Measurements from ENCODE around the gene JAM3.

DNA sequence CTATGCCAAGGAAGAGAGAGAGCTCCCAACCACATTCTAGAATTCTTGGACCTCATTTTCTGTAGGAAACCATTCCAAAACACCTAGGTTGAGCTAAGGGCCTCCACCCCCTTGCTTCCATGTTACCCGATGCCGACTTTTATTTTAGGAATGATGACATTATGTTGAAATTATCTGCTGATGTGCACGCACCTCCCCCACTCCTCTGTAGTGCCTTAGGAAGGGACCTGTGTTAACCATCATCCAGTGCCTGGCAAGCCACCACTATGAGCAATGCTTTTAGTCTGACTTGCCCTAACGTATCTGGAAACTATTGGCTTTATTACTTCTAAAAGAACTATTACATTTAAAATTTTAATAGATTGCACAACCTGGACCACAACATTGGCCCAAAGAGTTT is 112.8 kb downstream of the JAM3 start:
- TF ChIP-seq POLR2A (IDR thresholded peaks at IDR 0.05) (no peak), POLR2AphosphoS5 (IDR thresholded peaks at IDR 0.05) (no peak)
- TF ChIP-seq, protein P1, sequence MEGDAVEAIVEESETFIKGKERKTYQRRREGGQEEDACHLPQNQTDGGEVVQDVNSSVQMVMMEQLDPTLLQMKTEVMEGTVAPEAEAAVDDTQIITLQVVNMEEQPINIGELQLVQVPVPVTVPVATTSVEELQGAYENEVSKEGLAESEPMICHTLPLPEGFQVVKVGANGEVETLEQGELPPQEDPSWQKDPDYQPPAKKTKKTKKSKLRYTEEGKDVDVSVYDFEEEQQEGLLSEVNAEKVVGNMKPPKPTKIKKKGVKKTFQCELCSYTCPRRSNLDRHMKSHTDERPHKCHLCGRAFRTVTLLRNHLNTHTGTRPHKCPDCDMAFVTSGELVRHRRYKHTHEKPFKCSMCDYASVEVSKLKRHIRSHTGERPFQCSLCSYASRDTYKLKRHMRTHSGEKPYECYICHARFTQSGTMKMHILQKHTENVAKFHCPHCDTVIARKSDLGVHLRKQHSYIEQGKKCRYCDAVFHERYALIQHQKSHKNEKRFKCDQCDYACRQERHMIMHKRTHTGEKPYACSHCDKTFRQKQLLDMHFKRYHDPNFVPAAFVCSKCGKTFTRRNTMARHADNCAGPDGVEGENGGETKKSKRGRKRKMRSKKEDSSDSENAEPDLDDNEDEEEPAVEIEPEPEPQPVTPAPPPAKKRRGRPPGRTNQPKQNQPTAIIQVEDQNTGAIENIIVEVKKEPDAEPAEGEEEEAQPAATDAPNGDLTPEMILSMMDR (IDR thresholded peaks at IDR 0.05): no peak

Measured in breast epithelium (tissue), 3 donors.